Measurements from ENCODE around the gene PALD1.

DNA sequence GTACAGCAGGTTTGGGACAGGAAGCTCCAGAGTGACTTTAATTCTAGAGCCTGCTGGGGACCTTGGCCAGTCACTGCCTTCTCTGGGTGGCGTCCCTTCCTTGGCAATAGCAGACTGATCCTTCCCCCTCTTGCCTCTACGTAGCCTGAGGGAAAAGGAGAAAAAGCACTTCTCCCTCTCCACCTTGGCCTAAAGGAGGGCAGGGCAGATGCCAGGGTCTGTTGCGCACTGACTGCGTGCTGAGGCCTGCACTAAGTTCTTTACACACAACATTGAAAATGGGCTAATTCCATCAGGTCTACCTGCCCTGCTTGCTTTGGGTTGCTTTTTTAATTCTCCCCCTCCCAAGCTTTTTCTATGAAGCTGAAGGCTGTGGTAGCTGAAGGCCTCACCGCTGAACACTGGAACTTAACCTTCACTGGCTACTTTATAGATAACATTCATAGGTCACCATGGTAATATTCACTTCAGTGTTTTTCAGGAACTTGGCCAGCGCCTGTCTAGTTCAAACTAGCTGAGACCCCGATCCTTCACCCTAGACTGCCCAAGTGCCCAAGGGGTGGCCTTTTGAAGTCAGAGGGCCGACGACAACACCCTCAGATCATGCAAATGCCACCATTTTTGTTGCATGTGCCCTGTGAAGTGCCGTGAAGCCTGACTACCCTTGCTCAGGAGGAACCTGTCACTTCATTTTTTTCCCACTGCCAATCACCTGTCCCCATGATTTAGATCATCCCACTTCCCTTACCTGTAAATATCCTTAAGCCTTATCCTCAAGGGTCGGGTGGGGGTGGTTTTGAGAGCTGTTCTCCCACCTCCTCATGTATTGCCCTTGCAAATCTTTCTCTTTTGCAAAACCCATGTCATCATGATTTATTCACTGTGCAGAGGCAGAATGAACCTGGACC is 95.3 kb downstream of the PALD1 start:
- TF ChIP-seq, protein P1, sequence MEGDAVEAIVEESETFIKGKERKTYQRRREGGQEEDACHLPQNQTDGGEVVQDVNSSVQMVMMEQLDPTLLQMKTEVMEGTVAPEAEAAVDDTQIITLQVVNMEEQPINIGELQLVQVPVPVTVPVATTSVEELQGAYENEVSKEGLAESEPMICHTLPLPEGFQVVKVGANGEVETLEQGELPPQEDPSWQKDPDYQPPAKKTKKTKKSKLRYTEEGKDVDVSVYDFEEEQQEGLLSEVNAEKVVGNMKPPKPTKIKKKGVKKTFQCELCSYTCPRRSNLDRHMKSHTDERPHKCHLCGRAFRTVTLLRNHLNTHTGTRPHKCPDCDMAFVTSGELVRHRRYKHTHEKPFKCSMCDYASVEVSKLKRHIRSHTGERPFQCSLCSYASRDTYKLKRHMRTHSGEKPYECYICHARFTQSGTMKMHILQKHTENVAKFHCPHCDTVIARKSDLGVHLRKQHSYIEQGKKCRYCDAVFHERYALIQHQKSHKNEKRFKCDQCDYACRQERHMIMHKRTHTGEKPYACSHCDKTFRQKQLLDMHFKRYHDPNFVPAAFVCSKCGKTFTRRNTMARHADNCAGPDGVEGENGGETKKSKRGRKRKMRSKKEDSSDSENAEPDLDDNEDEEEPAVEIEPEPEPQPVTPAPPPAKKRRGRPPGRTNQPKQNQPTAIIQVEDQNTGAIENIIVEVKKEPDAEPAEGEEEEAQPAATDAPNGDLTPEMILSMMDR (IDR thresholded peaks at IDR 0.05), result no peak
- TF ChIP-seq POLR2AphosphoS5 (IDR thresholded peaks at IDR 0.05) (no peak), EP300 (IDR thresholded peaks at IDR 0.05; ENCODE audit: low read depth) (no peak), POLR2A (IDR thresholded peaks at IDR 0.05) (no peak)
